COR-L47 (cell line): ENCODE measurements around the gene OR4C45.
"Not testable (repeated sequence)": the region's sequence is repeated elsewhere in the genome, so short reads cannot be mapped to it uniquely, and the experiment has no call there.

Source experiments
- DNase-seq: peaks from one replicate; lab custom pipeline; 2025; lab: John Stamatoyannopoulos, UW

OR4C45 gene

DNA sequence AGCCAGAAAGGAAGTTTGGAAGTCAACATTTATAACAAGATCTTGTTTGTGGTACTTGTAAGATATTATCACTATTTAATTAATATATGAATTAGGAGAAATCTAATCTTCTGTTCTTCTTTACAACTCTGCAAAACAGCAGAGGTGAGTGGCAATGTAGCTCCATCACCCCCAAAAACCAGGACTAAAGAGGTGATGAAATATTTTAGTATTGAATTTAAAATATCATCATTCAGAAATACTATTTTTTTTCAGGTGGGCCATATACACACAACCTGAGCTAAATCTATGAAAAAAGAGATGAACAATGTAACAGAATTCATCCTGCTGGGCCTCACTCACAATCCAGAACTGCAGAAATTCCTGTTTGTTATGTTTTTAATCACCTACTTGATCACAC lies at the start of gene OR4C45:
Gene OR4C45 (plus strand): TSS at position 301 of the 400 bp plus-strand sequence.
- no peak for DNase-seq

DNA sequence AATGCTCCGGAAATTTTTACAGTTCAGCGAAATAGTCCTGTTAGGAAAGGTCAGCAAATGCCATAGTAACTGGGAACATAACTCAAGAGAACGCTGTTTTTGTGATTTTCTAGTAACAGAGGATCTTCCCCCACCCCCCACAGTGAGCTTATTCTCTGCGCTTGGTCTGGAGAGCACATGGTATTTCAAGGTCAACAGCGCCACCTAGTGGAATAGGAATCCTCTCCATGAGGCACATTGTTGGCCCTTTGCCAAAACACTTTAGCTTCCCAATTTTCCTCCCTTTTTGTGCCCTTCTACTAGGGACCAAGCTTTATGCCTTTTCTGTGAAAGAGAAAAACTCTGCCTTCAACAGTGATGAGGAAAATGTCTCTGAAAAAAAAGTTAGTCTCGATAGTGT lies 37.1 kb upstream of the OR4C45 start:
- peak; percentile 82 for DNase-seq

GRCh38 chr11:50030193-50030592 lies 2.5 kb upstream of the OR4C45 start:
- no peak for DNase-seq

- DNase-seq = not testable (repeated sequence)
These were observed 3.6 kb downstream of the OR4C45 start for GRCh38 chr11:50036239-50036638.

DNA sequence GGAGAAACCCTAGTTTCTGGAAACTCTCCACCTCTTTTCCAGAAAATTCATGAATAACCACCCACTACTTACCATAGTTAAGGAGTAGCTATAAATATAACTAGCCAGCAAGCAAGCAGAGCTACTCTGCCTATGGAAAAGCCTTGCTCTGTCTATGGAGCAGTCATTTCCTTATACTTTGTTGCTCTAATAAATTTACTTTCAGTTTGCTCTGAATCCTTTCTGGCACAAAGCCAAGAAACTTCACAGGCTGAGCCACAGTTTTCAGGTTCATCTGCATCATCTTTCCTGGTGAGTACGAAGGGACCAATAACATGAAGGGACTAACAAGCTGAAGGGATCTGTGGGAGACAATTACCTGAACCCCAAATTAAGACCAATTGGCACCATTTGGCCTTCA lies 4.6 kb downstream of the OR4C45 start:
- no peak for DNase-seq

DNA sequence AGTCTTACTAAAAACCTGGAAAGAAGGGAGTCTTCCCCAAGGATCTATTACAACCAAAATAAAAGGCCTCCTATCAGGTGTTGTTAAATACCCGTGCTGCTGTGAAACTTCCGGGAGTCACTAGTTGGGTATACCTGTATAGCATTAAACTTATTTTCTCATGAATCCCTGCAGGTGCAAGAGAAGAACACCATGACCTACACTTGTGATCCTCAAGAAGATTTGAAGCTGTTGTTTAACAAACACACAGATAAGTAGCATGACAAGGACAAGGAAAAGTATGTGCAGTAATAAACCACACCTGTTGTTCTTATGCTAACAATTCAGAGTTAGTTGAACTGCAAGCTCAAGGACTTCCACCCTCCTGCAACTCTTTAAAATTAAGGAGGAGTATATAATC lies 12.0 kb downstream of the OR4C45 start:
- no peak for DNase-seq

GRCh38 chr11:50063056-50063455 lies 30.4 kb downstream of the OR4C45 start:
- DNase-seq = not testable (repeated sequence)

DNA sequence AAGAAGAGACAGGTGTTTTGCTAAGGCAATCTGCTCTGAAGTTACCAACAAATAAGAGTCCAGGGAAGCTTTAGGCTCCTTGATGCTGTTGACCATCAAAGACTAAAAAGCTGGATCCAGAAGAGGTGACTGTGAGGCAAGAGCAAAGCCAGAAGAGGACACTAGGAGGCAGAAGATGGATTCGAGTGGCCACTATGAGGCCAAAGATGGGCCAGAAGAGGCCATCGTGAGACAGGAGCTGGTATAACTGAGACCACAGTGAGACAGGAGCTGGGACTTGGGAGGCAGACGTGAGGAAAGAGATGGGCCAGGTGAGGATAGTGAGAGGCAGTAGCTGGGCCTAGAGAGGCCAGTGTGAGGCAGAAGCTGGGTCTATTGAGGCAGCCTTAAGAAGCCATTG lies 37.7 kb downstream of the OR4C45 start:
- DNase-seq = no peak

DNA sequence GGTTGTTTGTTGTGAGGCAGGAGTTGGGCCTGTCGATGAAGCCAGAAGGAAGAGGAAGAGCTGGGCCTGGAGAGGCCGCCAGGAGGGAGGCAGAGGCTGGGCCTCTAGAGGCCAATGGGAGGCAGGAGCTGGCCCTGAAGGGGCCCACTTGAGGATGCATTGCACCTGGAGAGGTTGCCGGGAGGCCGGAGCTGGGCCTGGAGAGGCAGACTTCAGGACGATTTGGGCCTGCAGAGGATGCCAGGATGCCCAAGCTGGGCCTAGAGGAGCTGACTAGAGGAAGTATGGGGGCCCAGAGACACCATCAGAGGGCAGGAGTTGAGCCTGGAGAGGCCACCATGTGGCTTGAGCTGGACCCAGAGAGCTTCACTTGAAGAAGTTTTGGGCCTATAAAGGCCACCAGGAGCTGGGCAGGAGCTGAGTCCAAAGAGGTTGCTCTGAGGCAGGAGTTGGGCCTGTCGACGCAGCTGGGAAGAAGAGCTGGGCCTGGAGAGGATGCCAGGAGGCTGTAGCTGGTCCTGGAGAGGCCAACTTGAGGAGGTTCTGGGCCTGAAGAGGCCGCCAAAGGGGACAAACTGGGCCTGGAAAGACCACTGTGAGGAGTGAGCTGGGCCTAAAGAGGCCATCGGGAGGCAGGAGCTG lies 39.0 kb downstream of the OR4C45 start:
- DNase-seq = no peak

DNA sequence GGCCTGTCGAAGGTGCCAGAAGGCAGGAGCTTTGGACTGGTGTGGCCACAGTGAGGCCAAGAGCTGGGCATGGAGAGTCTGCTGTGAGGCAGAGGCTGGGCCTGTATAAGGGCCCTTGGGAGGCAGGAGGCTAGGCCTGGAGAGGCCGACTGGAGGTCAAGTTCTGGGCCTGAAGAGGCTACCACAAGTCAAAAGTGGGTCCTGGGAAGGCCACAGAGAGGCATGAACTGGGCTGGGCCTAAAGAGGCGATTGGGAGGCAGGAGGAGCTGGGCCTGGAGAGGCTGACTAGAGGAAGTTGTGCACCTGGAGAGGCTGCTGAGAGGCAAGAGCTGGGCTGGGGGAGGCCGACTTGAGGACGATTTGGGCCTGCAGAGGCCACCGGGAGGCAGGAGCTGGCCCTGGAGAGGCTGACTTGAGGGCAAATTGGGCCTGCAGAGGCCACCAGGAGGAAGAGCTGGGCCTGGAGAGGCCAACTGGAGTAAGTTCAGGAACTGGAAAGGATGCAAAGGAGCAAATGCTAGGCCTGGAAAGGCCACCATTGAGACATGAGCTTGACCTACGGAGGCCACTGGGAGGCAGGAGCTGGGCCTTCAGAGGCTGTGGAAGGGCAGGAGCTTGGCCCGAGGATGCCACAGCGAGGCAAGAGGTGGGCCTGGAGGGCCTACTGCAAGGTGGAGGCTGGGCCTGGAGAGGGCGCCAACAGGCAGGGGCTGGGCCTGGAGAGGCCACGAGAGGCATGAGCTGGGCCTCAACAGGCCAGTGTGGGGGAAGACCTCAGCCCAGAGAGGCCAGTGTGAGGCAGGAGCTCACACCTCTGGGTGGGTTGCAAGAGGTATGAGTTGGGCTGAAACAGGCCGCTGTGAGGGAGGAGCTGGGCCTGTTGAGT lies 39.8 kb downstream of the OR4C45 start:
- DNase-seq = no peak

GRCh38 chr11:50073113-50074105 lies 40.7 kb downstream of the OR4C45 start:
- DNase-seq = no peak

GRCh38 chr11:50074161-50074560 lies 41.5 kb downstream of the OR4C45 start:
- no peak for DNase-seq

DNA sequence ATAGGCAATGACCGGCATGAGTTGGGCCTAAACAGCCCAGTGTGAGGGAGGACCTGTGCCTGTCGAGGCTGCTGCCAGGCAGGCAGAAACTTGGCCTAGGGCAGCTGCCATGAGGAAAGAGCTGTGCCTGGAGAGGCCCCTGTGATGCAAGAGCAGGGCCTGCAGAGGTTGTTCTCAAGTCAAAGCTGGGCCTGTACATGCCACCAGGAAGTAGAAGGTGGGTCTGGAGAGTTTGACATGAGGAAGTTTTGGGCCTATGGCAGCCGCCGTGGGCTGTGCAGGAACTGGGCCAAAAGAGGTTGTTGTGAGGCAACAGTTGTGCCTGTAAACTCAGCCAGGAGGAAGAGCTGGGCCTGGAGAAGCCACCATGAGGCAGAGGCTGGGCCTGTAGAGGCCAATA lies 43.2 kb downstream of the OR4C45 start:
- DNase-seq = no peak

GRCh38 chr11:50077526-50077925 lies 44.9 kb downstream of the OR4C45 start:
- no peak for DNase-seq

GRCh38 chr11:50078001-50078400 lies 45.3 kb downstream of the OR4C45 start:
- DNase-seq = no peak

GRCh38 chr11:50078946-50079345 lies 46.3 kb downstream of the OR4C45 start:
- DNase-seq = not testable (repeated sequence)

DNA sequence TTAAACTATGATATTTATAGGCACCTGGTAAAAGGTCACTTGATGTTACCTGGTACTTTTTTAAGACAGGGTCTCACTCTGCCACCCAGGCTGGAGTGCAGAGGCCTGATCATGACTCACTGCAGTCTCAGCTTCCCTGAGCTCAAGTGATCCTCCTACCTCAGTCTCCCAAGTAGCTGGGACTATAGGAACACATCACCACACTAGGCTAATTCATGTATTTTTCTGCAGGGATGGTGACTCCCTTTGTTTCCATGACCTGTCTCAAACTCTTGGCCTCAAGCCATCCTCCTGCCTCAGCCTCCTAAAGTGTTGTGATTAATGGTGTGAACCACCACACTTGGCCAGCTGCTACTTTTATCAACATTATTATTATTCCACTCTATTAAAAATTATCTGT lies 47.6 kb downstream of the OR4C45 start:
- no peak for DNase-seq
